HepG2 (cell line): ENCODE data around the gene FGF9. TPM values are rescaled to one million over a fixed set of nuclear protein-coding genes. Genes with fewer than 3 reads are reported as not detected.

Source experiments
- ATAC-seq: fragments of 200-7000 bp; cut with Tn5 transposase; 3 replicates; pipeline ENCODE4 v1.9.1; 2020; ENCODE audit warnings: mild to moderate bottlenecking, moderate library complexity
- BruUV-seq: library from RNA; stranded (reverse); fragments of 400-500 nt; replicated peaks from 2 replicates; lab custom pipeline; 2021; lab: Mats Ljungman, UMichigan
- CTCF ChIA-PET: fragments of 300-600 bp; formaldehyde crosslinking; extraction: SDS; loops from one replicate; lab custom pipeline; 2021; ENCODE audit warnings: low total read pairs, inconsistent platforms, low intra/inter-chr PET ratio; lab: Yijun Ruan, JAX
- POLR2A ChIA-PET: fragments of 350-600 bp; sonication (Branson Sonifier 250); formaldehyde crosslinking; loops from one replicate; lab custom pipeline; 2020; ENCODE audit warnings: antibody characterized with exemption, inconsistent platforms; lab: Yijun Ruan, JAX
- DNase-seq: peaks from one replicate; pipeline ENCODE4 v3.0.0-alpha.2; 2015; ENCODE audit warnings: low spot score
- FAIRE-seq: peaks from 3 replicates; lab custom pipeline; 2011; peaks lifted over from hg19 to GRCh38; lab: Jason Lieb, UNC
- H2AFZ ChIP-seq: one replicate; pipeline ENCODE4 v1.6.1; 2011; ENCODE audit warnings: low read length, inconsistent platforms
- H3K27ac ChIP-seq: fragments of 300-600 bp; 3 replicates; pipeline ENCODE4 v1.8.0; 2011; ENCODE audit warnings: mixed run types, mild to moderate bottlenecking, mixed read lengths, low read length, inconsistent platforms; ENCODE audit not compliant: insufficient read depth; ENCODE audit errors: extremely low read length
- H3K27me3 ChIP-seq, 2 experiments: fragments of 200-600 bp in 1 of 2; 2 replicates in 1 of 2; 3 replicates in 1 of 2; pipeline versions ENCODE4 v1.6.0 to v1.8.0; 2011; ENCODE audit warnings: low read length in 2 of 2, mild to moderate bottlenecking in 2 of 2, moderate library complexity in 2 of 2, inconsistent platforms in 1 of 2; ENCODE audit not compliant: insufficient read depth in 2 of 2, control insufficient read depth in 1 of 2
- H3K36me3 ChIP-seq, 2 experiments: fragments of 200-600 bp in 1 of 2; replicated peaks in 1 of 2; 2 replicates in 1 of 2; 3 replicates in 1 of 2; pipeline versions ENCODE4 v1.5.1 to v1.8.0; 2011; ENCODE audit warnings: low read length in 2 of 2, inconsistent platforms in 1 of 2; ENCODE audit not compliant: insufficient read depth in 2 of 2, control insufficient read depth in 1 of 2
- H3K4me1 ChIP-seq: 2 replicates; pipeline ENCODE4 v1.5.1; 2012; ENCODE audit warnings: low read length, inconsistent platforms; ENCODE audit not compliant: insufficient read depth
- H3K4me2 ChIP-seq: 2 replicates; pipeline ENCODE4 v1.6.0; 2011; ENCODE audit warnings: low read depth, low read length, inconsistent platforms
- H3K4me3 ChIP-seq, 3 experiments: fragments of 200-600 bp in 1 of 3; sonication (generic), shearing (Covaris generic) in 1 of 3; replicated peaks in 1 of 3; 2 replicates each; pipeline ENCODE4 v1.5.1; 2011 to 2016; ENCODE audit warnings: low read length in 3 of 3, inconsistent platforms in 2 of 3, low read depth in 2 of 3, mild to moderate bottlenecking in 2 of 3, control low read depth in 1 of 3, mixed read lengths in 1 of 3; ENCODE audit not compliant: insufficient read depth in 1 of 3
- H3K79me2 ChIP-seq: one replicate; pipeline ENCODE4 v1.6.1; 2011; ENCODE audit warnings: low read length, inconsistent platforms; ENCODE audit not compliant: insufficient read depth
- H3K9ac ChIP-seq: 2 replicates; pipeline ENCODE4 v1.6.0; 2011; ENCODE audit warnings: mild to moderate bottlenecking, low read depth, low read length, inconsistent platforms; ENCODE audit not compliant: insufficient read depth
- H3K9me3 ChIP-seq: 2 replicates; pipeline ENCODE4 v1.5.1; 2012; ENCODE audit warnings: mild to moderate bottlenecking, low read length
- H4K20me1 ChIP-seq: 2 replicates; pipeline ENCODE4 v1.6.0; 2011; ENCODE audit warnings: inconsistent platforms, mild to moderate bottlenecking, low read length, moderate library complexity; ENCODE audit not compliant: insufficient read depth
- CTCF ChIP-seq: sonication (generic); formaldehyde crosslinking; IDR thresholded peaks from 2 replicates; pipeline ENCODE4 v1.5.0; 2020; ENCODE audit warnings: mild to moderate bottlenecking, missing genetic modification reagents, moderate library complexity
- EEA1 ChIP-seq: sonication (generic); formaldehyde crosslinking; IDR thresholded peaks from 2 replicates; pipeline ENCODE4 v1.5.1; 2020; ENCODE audit warnings: mild to moderate bottlenecking, missing genetic modification reagents, borderline replicate concordance
- HNRNPH1 ChIP-seq: fragments of 200-400 bp; formaldehyde crosslinking; optimal IDR thresholded peaks from 2 replicates; pipeline ENCODE3; 2017; ENCODE audit warnings: mild to moderate bottlenecking, low read depth, low read length
- PBX3 ChIP-seq: sonication (generic); formaldehyde crosslinking; IDR thresholded peaks from 2 replicates; pipeline ENCODE4 v1.8.1; 2023; ENCODE audit warnings: missing genetic modification reagents, inconsistent platforms, borderline replicate concordance
- RARA ChIP-seq: IDR thresholded peaks from 2 replicates; pipeline ENCODE4 v1.6.1; 2016; ENCODE audit warnings: missing genetic modification reagents, missing compliant biosample characterization
- STAG1 ChIP-seq: sonication (generic); formaldehyde crosslinking; IDR thresholded peaks from 2 replicates; pipeline ENCODE4 v1.4.0; 2020; ENCODE audit warnings: missing genetic modification reagents
- USF2 ChIP-seq, 2 experiments: sonication (generic) in 1 of 2; formaldehyde crosslinking in 1 of 2; IDR thresholded peaks; 2 replicates each; pipeline versions ENCODE4 v1.5.1 to v1.6.1; 2011 to 2020; ENCODE audit warnings: borderline replicate concordance in 1 of 2, low read depth in 1 of 2, low read length in 1 of 2, mild to moderate bottlenecking in 1 of 2, missing genetic modification reagents in 1 of 2, moderate library complexity in 1 of 2
- ZBTB39 ChIP-seq: sonication (generic); formaldehyde crosslinking; IDR thresholded peaks from 2 replicates; pipeline ENCODE4 v1.5.0; 2020; ENCODE audit warnings: missing genetic modification reagents
- ZBTB7B ChIP-seq: sonication (generic); formaldehyde crosslinking; IDR thresholded peaks from 2 replicates; pipeline ENCODE4 v1.4.0; 2020; ENCODE audit warnings: missing genetic modification reagents
- ZFP41 ChIP-seq: sonication (generic); formaldehyde crosslinking; IDR thresholded peaks from 2 replicates; pipeline ENCODE4 v1.4.0; 2020; ENCODE audit warnings: mild to moderate bottlenecking, missing genetic modification reagents, borderline replicate concordance
- ZNF501 ChIP-seq: sonication (generic); formaldehyde crosslinking; IDR thresholded peaks from 2 replicates; pipeline ENCODE4 v1.5.1; 2020; ENCODE audit warnings: mild to moderate bottlenecking, moderate library complexity, missing genetic modification reagents
- ZNF556 ChIP-seq: sonication (generic); formaldehyde crosslinking; IDR thresholded peaks from 2 replicates; pipeline ENCODE4 v1.4.0; 2020; ENCODE audit warnings: mild to moderate bottlenecking, missing genetic modification reagents, borderline replicate concordance
- ZNF747 ChIP-seq: sonication (generic); formaldehyde crosslinking; IDR thresholded peaks from 2 replicates; pipeline ENCODE4 v1.8.1; 2023; ENCODE audit warnings: missing genetic modification reagents, mild to moderate bottlenecking, borderline replicate concordance
- ZNF816 ChIP-seq: sonication (generic); formaldehyde crosslinking; IDR thresholded peaks from 2 replicates; pipeline ENCODE4 v1.8.0; 2022; ENCODE audit warnings: missing genetic modification reagents, mild to moderate bottlenecking, borderline replicate concordance
- WGBS: methylation state at CpG from one replicate; pipeline ENCODE4 v1.1.6; 2017; ENCODE audit warnings: low lambda C conversion rate; 5-methylcytosine and 5-hydroxymethylcytosine counted together
- in situ Hi-C: cut with HindIII; loops from 2 replicates; pipeline ENCODE4 v1.10.0; 2017; ENCODE audit warnings: low pct_unique_long_range_greater_than_20kb; ENCODE audit not compliant: extremely low pct_ligation_motif_present
- intact Hi-C: fragments of 100-400 bp; cut with micrococcal nuclease; formaldehyde crosslinking; loops from one replicate; pipeline ENCODE4 v1.10.0; 2022; ENCODE audit not compliant: unreplicated experiment
- polyA plus RNA-seq, 8 experiments: library from polyadenylated mRNA; depleted of rRNA in 3 of 8; stranded (reverse) in 7 of 8; unstranded in 1 of 8; fragments of >200 nt; fragmentation: Illumina TruSeq in 4 of 8; extraction: Trizol in 4 of 8; gene quantifications; 2 replicates each; pipeline versions ENCODE4 v1.2.1 to v1.2.3, GENCODE V29; 2011 to 2016; ENCODE audit warnings: low read depth in 4 of 8, missing spikeins in 1 of 8, mixed read lengths in 1 of 8; ENCODE audit not compliant: insufficient read depth in 1 of 8
- total RNA-seq, 5 experiments: library from RNA; depleted of rRNA; stranded (reverse); fragments of >200 nt; fragmentation: Illumina TruSeq; extraction: Trizol; gene quantifications; 2 replicates each; pipeline ENCODE4 v1.2.3, GENCODE V29; 2016; ENCODE audit warnings: low read depth in 1 of 5

The FGF9 gene
- total and polyA plus RNA-seq, 2 of the 13 experiments (the other 11 are each of a cell fraction or from before 2014, with no cell fraction given): not detected

- TF ChIP-seq PBX3: no peak
These were observed 4.5 kb downstream of the FGF9 start (continued) for GRCh38 chr13:21675095-21675991.

DNA sequence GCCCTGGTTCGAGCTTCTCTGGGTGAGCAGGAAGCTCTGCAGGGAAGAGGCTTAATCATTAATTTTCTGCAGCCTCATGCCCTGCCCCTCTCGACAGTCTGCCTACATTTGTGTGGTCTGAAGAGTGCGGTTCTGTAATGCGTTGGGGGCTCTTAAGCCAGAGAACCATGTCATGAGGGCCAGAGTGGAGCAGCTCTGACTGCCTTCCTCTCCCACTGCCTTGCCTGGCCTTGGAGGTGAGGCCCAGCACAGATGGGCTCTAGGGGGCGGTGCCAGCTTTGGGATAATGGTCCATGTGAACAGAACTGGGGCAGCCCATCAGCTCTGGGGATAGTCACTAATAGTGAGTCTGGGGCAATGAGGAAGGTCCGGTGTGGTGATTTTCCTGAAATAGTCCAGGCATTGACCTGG, 5.7 kb downstream of the FGF9 start:
- ChIA-PET CTCF (no interaction called here), POLR2A (no interaction called here)
- intact Hi-C loops (no loop called here), in situ Hi-C loops (no loop called here)
- no peak overlapping the region for H3K9ac ChIP-seq
- H3K79me2 ChIP-seq: no peaks in the 10 kb centered on the region
- no peaks in the 10 kb centered on the region for H3K36me3 ChIP-seq
- H3K27ac ChIP-seq: no peak overlapping the region
- no peak overlapping the region for H2AFZ ChIP-seq
- H3K9me3 ChIP-seq: no peaks in the 10 kb centered on the region
- peaks cover 8 to 53% of the 10 kb centered on the region in 2 experiments; a peak in 4 of 5 replicates for H3K27me3 ChIP-seq
- no peak for FAIRE-seq
- peak; percentile 72 for ATAC-seq
- no peak for DNase-seq
- H3K4me3 ChIP-seq: no peak overlapping the region
- H3K4me2 ChIP-seq: no peak overlapping the region
- H3K4me1 ChIP-seq: peaks cover 23% of the 10 kb centered on the region
- H4K20me1 ChIP-seq: no peaks in the 10 kb centered on the region
- WGBS: 5% methylated on average over 5 of the region's 6 CpGs
- BruUV-seq: no TSS peak
- TF ChIP-seq USF2 (IDR thresholded peaks at IDR 0.05; ENCODE audit: low read depth, low read length) (no peak), USF2 (CRISPR knock-in tag; IDR thresholded peaks at IDR 0.05; ENCODE audit: borderline replicate concordance) (no peak), CTCF (peak; percentile 66), ZNF556 (CRISPR knock-in tag) (no peak), ZFP41 (CRISPR knock-in tag) (no peak), RARA (no peak), ZNF747 (CRISPR knock-in tag) (no peak), ZNF501 (CRISPR knock-in tag) (no peak), STAG1 (CRISPR knock-in tag) (peak; percentile 69), ZBTB7B (CRISPR knock-in tag) (no peak), EEA1 (no peak), HNRNPH1 (no peak), ZBTB39 (CRISPR knock-in tag) (no peak), ZNF816 (CRISPR knock-in tag) (no peak)
